ENCODE data around the gene NPPA. TPM values are rescaled to one million over a fixed set of nuclear protein-coding genes. Genes with fewer than 3 reads are reported as not detected.

The NPPA gene
- total and polyA plus RNA-seq, 9 of the 15 experiments (the other 6 are each of a cell fraction or from before 2014, with no cell fraction given): not detected

- TF ChIP-seq REST (IDR thresholded peaks at IDR 0.05; ENCODE audit: borderline replicate concordance): peak; percentile 99
- peak; percentile 96 for TF ChIP-seq REST (CRISPR knock-in tag; IDR thresholded peaks at IDR 0.05; ENCODE audit: low read depth)
- no peak for TF ChIP-seq FOXA3 (CRISPR knock-in tag; conservative IDR thresholded peaks at IDR 0.05 in 1 of 2, IDR thresholded peaks at IDR 0.05 in 1 of 2)
- TF ChIP-seq ZNF785 (CRISPR knock-in tag; IDR thresholded peaks at IDR 0.05): no peak
- TF ChIP-seq COPS2 (conservative IDR thresholded peaks at IDR 0.05): no peak
- no peak for TF ChIP-seq UBTF (IDR thresholded peaks at IDR 0.05; ENCODE audit: borderline replicate concordance in 1 of 2, low read depth in 2 of 2, low read length in 2 of 2)
- peak in 1 of 2 experiments; percentile 94 for TF ChIP-seq AFF1 (IDR thresholded peaks at IDR 0.05; ENCODE audit: low read depth in 1 of 2, partially characterized antibody in 2 of 2)
- TF ChIP-seq ZFP91 (CRISPR knock-in tag; IDR thresholded peaks at IDR 0.05): no peak
- TF ChIP-seq JUND (IDR thresholded peaks at IDR 0.05; ENCODE audit: borderline replicate concordance, low read depth, low read length): no peak
- 0 out of 3 replicates have a peak, but pooled peaks have one; percentile 32 for TF ChIP-seq JUND (tag; IDR thresholded peaks at IDR 0.05; ENCODE audit: borderline replicate concordance, low read depth, low read length)
These were observed 1.8 kb downstream of the NPPA start (continued) for GRCh38 chr1:11845641-11846335.

All from K562 (cell line).